Right atrium auricular region (tissue), 2 donors: ENCODE data around the gene HOXD13. TPM values are rescaled to one million over a fixed set of nuclear protein-coding genes. Genes with fewer than 3 reads are reported as not detected.
A peak's percentile ranks its signal among the peaks of the same experiment; 100 is the strongest.

Experiments
- DNase-seq: peaks from one replicate; pipeline ENCODE4 v3.0.0-alpha.2; 2019; ENCODE audit warnings: low spot score
- H3K27ac ChIP-seq, 2 donors: fragments of 200-600 bp; sonication (generic); 1 replicate in 1 of 2; 2 replicates in 1 of 2; pipeline ENCODE4 v1.5.1; 2016 to 2019
- H3K27me3 ChIP-seq, 2 donors: fragments of 200-600 bp; sonication (generic); one replicate each; pipeline versions ENCODE4 v1.5.1 to v1.6.0; 2017 to 2019
- H3K36me3 ChIP-seq: fragments of 200-600 bp; sonication (generic); one replicate; pipeline ENCODE4 v1.5.1; 2016
- H3K4me1 ChIP-seq, 2 donors: fragments of 200-600 bp; sonication (generic); one replicate each; pipeline versions ENCODE4 v1.5.1 to v1.6.0; 2017 to 2019
- H3K4me3 ChIP-seq, 2 donors: fragments of 200-600 bp; sonication (generic); 1 replicate in 1 of 2; 2 replicates in 1 of 2; pipeline ENCODE4 v1.5.1; 2017 to 2019; ENCODE audit warnings: mild to moderate bottlenecking in 1 of 2, moderate library complexity in 1 of 2
- H3K9me3 ChIP-seq, 2 donors: fragments of 200-600 bp; sonication (generic); one replicate each; pipeline ENCODE4 v1.5.1; 2019
- CTCF ChIP-seq, 2 donors: fragments of 200-600 bp; sonication (generic); IDR thresholded peaks; one replicate each; pipeline ENCODE4 v1.5.1; 2019; ENCODE audit warnings: antibody characterized with exemption in 2 of 2
- total RNA-seq, 2 donors: library from RNA; depleted of rRNA; stranded (reverse); fragments of >200 nt; gene quantifications; one replicate each; pipeline ENCODE4 v1.1.0, GENCODE V29; 2016

The HOXD13 gene
- total RNA-seq, 2 donors from 2014 or later: not detected

- Histone ChIP-seq H3K4me3 (no peak overlapping the region), H3K36me3 (no peaks in the 10 kb centered on the region), H3K27me3 (peaks cover 61 to 77% of the 10 kb centered on the region in 2 donors), H3K4me1 (peaks cover 0 to 14% of the 10 kb centered on the region in 2 donors), H3K27ac (no peak overlapping the region), H3K9me3 (peaks cover 0 to 6% of the 10 kb centered on the region in 2 donors)
- DNase-seq: no peak
- TF ChIP-seq CTCF (IDR thresholded peaks at IDR 0.05): no peak
These were observed 17.0 kb upstream of the HOXD13 start for GRCh38 chr2:176075481-176075880.

GRCh38 chr2:176076063-176076462, 16.5 kb upstream of the HOXD13 start:
- no peak overlapping the region for H3K27ac ChIP-seq
- H3K36me3 ChIP-seq: no peaks in the 10 kb centered on the region

GRCh38 chr2:176076796-176077195, 15.7 kb upstream of the HOXD13 start:
- no peak overlapping the region for H3K27ac ChIP-seq
- no peak for TF ChIP-seq CTCF (IDR thresholded peaks at IDR 0.05)
- H3K9me3 ChIP-seq: peaks cover 0 to 6% of the 10 kb centered on the region in 2 donors
- no peak overlapping the region for H3K4me3 ChIP-seq
- no peaks in the 10 kb centered on the region for H3K36me3 ChIP-seq
- peaks cover 74 to 87% of the 10 kb centered on the region in 2 donors for H3K27me3 ChIP-seq
- H3K4me1 ChIP-seq: peaks cover 0 to 18% of the 10 kb centered on the region in 2 donors
- no peak for DNase-seq

More at GRCh38 chr2:176076063-176076462, 16.5 kb upstream of the HOXD13 start:
- DNase-seq: no peak
- TF ChIP-seq CTCF (IDR thresholded peaks at IDR 0.05): no peak
- Histone ChIP-seq H3K9me3 (peaks cover 0 to 6% of the 10 kb centered on the region in 2 donors), H3K4me3 (no peak overlapping the region), H3K4me1 (peaks cover 0 to 18% of the 10 kb centered on the region in 2 donors), H3K27me3 (peaks cover 67 to 82% of the 10 kb centered on the region in 2 donors)

GRCh38 chr2:176078541-176079284, 13.8 kb upstream of the HOXD13 start:
- H3K36me3 ChIP-seq: no peaks in the 10 kb centered on the region
- no peak for TF ChIP-seq CTCF (IDR thresholded peaks at IDR 0.05)
- H3K9me3 ChIP-seq: peaks cover 0 to 6% of the 10 kb centered on the region in 2 donors
- peaks cover 0 to 28% of the 10 kb centered on the region in 2 donors for H3K4me1 ChIP-seq
- no peak overlapping the region for H3K27ac ChIP-seq
- no peak for DNase-seq
- H3K27me3 ChIP-seq: peaks cover 72 to 87% of the 10 kb centered on the region in 2 donors
- H3K4me3 ChIP-seq: no peak overlapping the region

- Histone ChIP-seq H3K27me3 (peaks cover 69 to 85% of the 10 kb centered on the region in 2 donors), H3K4me3 (peak overlapping the region in 1 of 2 donors; percentile 35), H3K27ac (no peak overlapping the region), H3K9me3 (peaks cover 0 to 6% of the 10 kb centered on the region in 2 donors), H3K36me3 (no peaks in the 10 kb centered on the region), H3K4me1 (peaks cover 0 to 28% of the 10 kb centered on the region in 2 donors)
- no peak for DNase-seq
- no peak for TF ChIP-seq CTCF (IDR thresholded peaks at IDR 0.05)
These were observed 13.2 kb upstream of the HOXD13 start for GRCh38 chr2:176079285-176079830.
